Measurements from ENCODE around the gene ADCY2. TPM values are rescaled to one million over a fixed set of nuclear protein-coding genes. Genes with fewer than 3 reads are reported as not detected.

Gene ADCY2
- total RNA-seq, 1 donor from 2014 or later: not detected

- intact Hi-C loops (cut with micrococcal nuclease): loop anchor here (1.0 to 10.0 kb wide), 6 partner anchors 9 to 1384 kb away; partner anchors contain the start of genes FASTKD3 and MTRR
- Mint-ChIP-seq H3K36me3 (ENCODE audit: low read depth) (peaks cover 73% of the 10 kb centered on the region), H3K27ac (peak overlapping the region; percentile 81), H3K4me3 (peak overlapping the region; percentile 17), H3K27me3 (ENCODE audit: insufficient read depth) (no peaks in the 10 kb centered on the region), H3K9me3 (no peaks in the 10 kb centered on the region), H3K4me1 (ENCODE audit: low read depth) (peaks cover 61% of the 10 kb centered on the region)
- DNase-seq (ENCODE audit: low spot score): no peak
Observed at GRCh38 chr5:7878381-7878873, 482.5 kb downstream of the ADCY2 start.
